ENCODE measurements around the gene SELENOF.
"Not testable (repeated sequence)": the region's sequence is repeated elsewhere in the genome, so short reads cannot be mapped to it uniquely, and the experiment has no call there.

The SELENOF gene

GRCh38 chr1:86922445-86922844 lies 8.5 kb upstream of the SELENOF start:
- DNase-seq (ENCODE audit: extremely low read depth in 1 of 2, low read depth in 1 of 2) = no peak

- DNase-seq (ENCODE audit: extremely low read depth in 1 of 2, low read depth in 1 of 2) = no peak
Observed at GRCh38 chr1:86916752-86917151, 2.8 kb upstream of the SELENOF start.

GRCh38 chr1:86915737-86916235 lies 1.9 kb upstream of the SELENOF start:
- no peak for DNase-seq (ENCODE audit: extremely low read depth in 1 of 2, low read depth in 1 of 2)

- peak in 1 of 2 donors; percentile 19 for DNase-seq (ENCODE audit: extremely low read depth in 1 of 2, low read depth in 1 of 2)
Observed at GRCh38 chr1:86914998-86915736, 1.2 kb upstream of the SELENOF start.

GRCh38 chr1:86914601-86914997 lies 673 bp upstream of the SELENOF start, which contains the start of gene HS2ST1:
HS2ST1 (plus strand) TSS chr1:86914635.
- DNase-seq (ENCODE audit: extremely low read depth in 1 of 2, low read depth in 1 of 2) = no peak

GRCh38 chr1:86913399-86913895 lies 479 bp downstream of the SELENOF start:
- peak in 1 of 2 donors; percentile 5 for DNase-seq (ENCODE audit: extremely low read depth in 1 of 2, low read depth in 1 of 2)

GRCh38 chr1:86912281-86912900 lies 1.5 kb downstream of the SELENOF start:
- no peak for DNase-seq (ENCODE audit: extremely low read depth in 1 of 2, low read depth in 1 of 2)

GRCh38 chr1:86906419-86906818 lies 7.5 kb downstream of the SELENOF start:
- DNase-seq (ENCODE audit: extremely low read depth in 1 of 2, low read depth in 1 of 2) = no peak

GRCh38 chr1:86905875-86906274 lies 8.1 kb downstream of the SELENOF start:
- no peak for DNase-seq (ENCODE audit: extremely low read depth in 1 of 2, low read depth in 1 of 2)

- DNase-seq (ENCODE audit: extremely low read depth in 1 of 2, low read depth in 1 of 2) = not testable (repeated sequence)
Observed at GRCh38 chr1:86899401-86899800, 14.5 kb downstream of the SELENOF start.

GRCh38 chr1:86888327-86888726 lies 25.6 kb downstream of the SELENOF start:
- no peak for DNase-seq (ENCODE audit: extremely low read depth in 1 of 2, low read depth in 1 of 2)

GRCh38 chr1:86887479-86888162 lies 26.3 kb downstream of the SELENOF start:
- no peak for DNase-seq (ENCODE audit: extremely low read depth in 1 of 2, low read depth in 1 of 2)

- no peak for DNase-seq (ENCODE audit: extremely low read depth in 1 of 2, low read depth in 1 of 2)
Observed at GRCh38 chr1:86875722-86876121, 38.2 kb downstream of the SELENOF start.

GRCh38 chr1:86872086-86872485 lies 41.8 kb downstream of the SELENOF start:
- no peak for DNase-seq (ENCODE audit: extremely low read depth in 1 of 2, low read depth in 1 of 2)

GRCh38 chr1:86871001-86871400 lies 42.9 kb downstream of the SELENOF start:
- DNase-seq (ENCODE audit: extremely low read depth in 1 of 2, low read depth in 1 of 2) = no peak

- DNase-seq (ENCODE audit: extremely low read depth in 1 of 2, low read depth in 1 of 2) = no peak
Observed at GRCh38 chr1:86868477-86868876, 45.4 kb downstream of the SELENOF start.

- not testable (repeated sequence) for DNase-seq (ENCODE audit: extremely low read depth in 1 of 2, low read depth in 1 of 2)
Observed at GRCh38 chr1:86867278-86867677, 46.6 kb downstream of the SELENOF start.

GRCh38 chr1:86866665-86867064 lies 47.3 kb downstream of the SELENOF start:
- no peak for DNase-seq (ENCODE audit: extremely low read depth in 1 of 2, low read depth in 1 of 2)

- no peak for DNase-seq (ENCODE audit: extremely low read depth in 1 of 2, low read depth in 1 of 2)
Observed at GRCh38 chr1:86865973-86866637, 47.8 kb downstream of the SELENOF start.

GRCh38 chr1:86862920-86863319 lies 51.0 kb downstream of the SELENOF start:
- DNase-seq (ENCODE audit: extremely low read depth in 1 of 2, low read depth in 1 of 2) = no peak

- no peak for DNase-seq (ENCODE audit: extremely low read depth in 1 of 2, low read depth in 1 of 2)
Observed at GRCh38 chr1:86861424-86861823, 52.5 kb downstream of the SELENOF start.
